T-helper 9 cell (primary cell): ENCODE data around the gene TRIM23.
"Not testable (repeated sequence)": the region's sequence is repeated elsewhere in the genome, so short reads cannot be mapped to it uniquely, and the experiment has no call there.

Experiments used
- DNase-seq: peaks from one replicate; pipeline ENCODE4 v3.0.0-alpha.2; 2020
- total RNA-seq, 2 donors: gene quantifications; one replicate each; lab custom pipeline; 2026; lab: John Stamatoyannopoulos, UW

The TRIM23 gene
- total RNA-seq = 16.2 to 42.1 reads per million in 2 donors

DNA sequence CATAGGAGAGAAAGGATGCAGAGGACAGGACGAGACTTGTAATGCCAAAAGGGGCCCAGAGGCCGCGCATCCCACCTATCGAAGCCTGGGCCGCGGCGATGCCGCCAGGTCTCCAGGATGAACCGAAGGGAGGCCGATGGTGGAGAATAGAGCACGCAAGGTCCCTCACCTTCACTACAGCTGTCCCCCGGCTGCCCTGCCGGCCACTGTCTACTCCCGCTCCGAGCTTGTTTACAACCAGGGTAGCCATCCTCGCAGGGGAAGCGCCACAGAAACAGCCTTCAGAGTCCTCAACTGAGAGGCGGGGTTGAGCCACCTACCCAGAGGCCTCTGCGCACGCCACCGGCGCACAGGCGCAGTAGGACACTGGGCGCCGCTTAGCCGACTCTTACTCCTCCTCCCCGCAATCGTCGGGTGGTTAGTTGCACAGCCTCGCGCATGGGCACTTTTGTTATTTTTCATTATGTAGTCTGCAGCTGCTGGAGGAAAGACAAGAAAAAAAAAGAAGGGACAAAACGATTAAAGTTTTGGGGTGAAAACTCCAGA lies at the start of gene TRIM23:
Gene TRIM23, minus strand, starts transcription at position 309 of the 546 bp plus-strand sequence. Its CDS starts 59 bp downstream, at position 250.
- peak; percentile 80 for DNase-seq

DNA sequence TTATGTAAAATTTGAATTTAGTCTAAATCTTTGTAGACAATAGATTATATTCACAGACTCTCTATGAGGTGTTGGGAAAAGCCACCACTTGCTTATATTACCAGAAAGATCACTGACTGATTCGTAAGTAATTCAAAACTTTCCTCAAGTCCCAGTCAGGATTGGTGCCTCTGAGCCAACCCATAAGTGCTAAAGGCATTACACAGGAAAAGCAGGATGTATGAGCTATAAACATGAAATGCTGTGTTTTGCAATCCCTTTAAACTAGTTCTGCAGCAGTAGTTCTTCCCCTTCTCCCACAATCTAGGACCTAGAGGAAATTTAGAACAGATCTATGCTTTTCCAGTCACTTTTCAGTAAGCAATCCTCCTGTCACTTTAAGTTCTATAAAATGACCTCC lies 48.7 kb upstream of the TRIM23 start:
- DNase-seq = no peak

- DNase-seq = no peak
Measured at GRCh38 chr5:65668696-65669095, 44.6 kb upstream of the TRIM23 start.

GRCh38 chr5:65663804-65664521 lies 39.8 kb upstream of the TRIM23 start:
- DNase-seq = no peak

- DNase-seq = no peak
Measured at GRCh38 chr5:65654713-65655112, 30.6 kb upstream of the TRIM23 start.

- no peak for DNase-seq
Measured at GRCh38 chr5:65651144-65651543, 27.0 kb upstream of the TRIM23 start.

DNA sequence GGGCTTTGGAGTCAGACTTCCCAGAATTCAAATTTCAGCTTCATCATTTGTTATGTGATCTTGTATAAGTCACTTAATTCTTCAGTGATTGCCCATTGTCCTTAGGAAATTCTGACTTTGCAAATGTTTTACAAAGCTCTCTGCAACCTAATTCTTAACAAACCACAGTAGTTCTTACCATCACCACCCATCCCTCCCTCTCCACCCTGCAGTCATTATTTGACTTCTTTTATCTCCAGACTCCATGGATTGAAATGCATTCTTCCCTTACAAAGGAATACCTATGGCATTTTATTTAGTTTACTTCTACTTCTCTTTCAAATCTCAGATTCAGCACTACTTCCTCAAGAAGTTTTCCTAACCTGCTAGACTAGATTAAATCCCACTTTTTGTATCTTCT lies 23.8 kb upstream of the TRIM23 start:
- DNase-seq = no peak

DNA sequence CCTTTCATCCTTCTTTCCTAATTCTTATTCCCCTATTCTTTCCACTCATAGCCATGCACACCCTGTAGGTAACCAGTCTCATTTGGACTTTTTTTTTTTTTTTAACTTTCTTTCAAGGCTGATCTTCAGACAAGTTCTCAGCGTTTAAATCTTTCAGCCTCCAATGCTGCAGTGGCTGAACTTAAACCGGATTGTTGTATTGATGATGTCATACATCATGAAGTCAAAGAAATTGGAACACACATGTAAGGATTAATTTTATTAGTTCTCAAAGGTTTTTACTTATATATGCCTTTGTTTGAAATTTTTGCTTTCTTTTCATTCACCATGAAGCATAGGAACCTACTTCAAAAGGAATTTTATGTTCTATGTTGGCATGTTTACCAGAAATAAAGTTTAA lies 22.8 kb upstream of the TRIM23 start:
- DNase-seq = no peak

- DNase-seq = no peak
Measured at GRCh38 chr5:65640240-65640639, 16.1 kb upstream of the TRIM23 start.

DNA sequence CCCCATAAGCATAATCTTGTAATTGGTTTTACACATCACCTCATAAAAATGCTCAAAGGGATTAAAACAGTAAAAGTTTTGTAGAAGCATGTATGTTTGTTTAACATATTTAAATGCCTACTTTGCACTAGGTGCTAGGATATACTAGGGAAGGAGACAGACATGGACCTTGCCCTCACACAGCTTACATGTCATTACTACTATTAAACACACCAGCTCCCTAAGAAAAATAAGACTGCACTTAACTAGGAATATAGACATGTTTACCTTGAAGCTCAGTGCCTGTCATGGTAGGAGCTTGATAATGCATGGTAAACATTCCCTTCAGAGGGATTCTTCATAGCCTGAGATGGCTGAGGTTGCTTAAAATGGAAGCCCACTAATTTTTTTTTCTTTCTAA lies 6.8 kb upstream of the TRIM23 start:
- no peak for DNase-seq

DNA sequence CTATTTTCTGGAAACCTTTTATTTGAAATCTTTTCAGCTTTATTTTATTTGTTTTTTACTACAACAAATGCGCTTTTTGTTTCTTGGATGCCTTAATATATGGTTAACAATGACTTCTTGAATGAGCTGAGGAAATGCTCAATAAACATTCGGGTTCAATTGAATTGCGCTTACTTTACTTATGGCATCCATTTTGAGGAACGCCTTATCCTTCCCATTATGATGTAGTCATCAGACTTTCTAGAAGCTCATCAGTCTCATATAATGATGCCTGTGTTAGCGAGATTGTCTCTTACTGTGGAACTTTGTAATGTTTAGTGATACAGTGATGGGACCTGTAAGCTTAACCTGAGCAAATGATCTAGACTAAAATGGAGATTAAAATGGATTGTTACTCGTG lies 1.6 kb upstream of the TRIM23 start:
- DNase-seq = no peak

DNA sequence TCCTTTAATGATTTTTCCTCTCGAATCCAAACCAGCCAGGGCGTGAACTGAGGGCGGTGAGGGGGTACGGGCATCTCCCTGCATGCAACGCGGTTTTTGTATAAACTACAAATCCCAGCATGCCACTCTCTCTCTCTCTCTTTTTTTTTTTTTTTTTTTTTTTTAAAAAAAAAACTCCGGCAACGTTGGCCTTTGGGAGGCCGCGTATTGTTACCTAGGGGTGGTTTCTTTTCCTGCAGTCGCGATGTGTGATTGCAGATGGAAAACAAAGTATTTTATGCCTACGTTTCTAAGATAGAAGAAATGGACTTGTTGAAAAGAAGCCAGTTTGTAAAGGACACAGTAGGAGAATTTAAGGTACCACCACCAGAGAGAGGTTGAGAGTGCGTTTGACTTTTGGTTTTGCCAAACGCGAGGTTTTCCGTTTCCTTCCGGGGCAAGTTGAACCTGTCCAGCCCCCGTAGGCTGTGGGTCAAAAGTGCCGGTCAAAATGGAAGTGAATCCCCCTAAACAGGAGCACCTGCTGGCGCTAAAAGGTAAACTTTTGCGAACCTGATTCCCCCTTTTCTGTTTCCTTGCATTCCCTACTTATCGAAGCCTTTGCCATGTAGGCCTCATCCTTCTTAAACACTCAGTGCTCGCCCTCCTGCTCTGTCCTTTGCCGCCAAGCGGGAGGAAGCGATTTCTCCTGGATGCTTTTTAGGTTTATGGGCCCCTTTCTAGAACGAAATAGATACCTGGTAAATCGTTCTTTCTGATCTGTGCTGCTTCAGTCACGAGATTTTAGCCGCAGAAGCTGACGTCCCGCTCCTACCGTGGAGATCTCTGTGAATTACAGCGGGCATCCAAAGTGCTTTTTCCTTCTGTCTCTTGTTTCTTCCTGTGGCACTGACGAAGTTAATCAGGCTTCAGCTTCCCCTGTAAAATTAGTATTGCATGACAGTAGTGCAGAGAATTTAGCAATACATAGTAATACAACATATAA lies 730 bp upstream of the TRIM23 start, which contains the start of the genes SHLD3 and TRAPPC13:
Gene SHLD3, plus strand, starts transcription at position 457 of the 985 bp plus-strand sequence. CDS start 4,561 bp downstream, outside the sequence.
Gene TRAPPC13, plus strand, starts transcription at position 457 of the 985 bp plus-strand sequence. Its CDS starts 34 bp downstream, at position 491.
- peak; percentile 78 for DNase-seq

DNA sequence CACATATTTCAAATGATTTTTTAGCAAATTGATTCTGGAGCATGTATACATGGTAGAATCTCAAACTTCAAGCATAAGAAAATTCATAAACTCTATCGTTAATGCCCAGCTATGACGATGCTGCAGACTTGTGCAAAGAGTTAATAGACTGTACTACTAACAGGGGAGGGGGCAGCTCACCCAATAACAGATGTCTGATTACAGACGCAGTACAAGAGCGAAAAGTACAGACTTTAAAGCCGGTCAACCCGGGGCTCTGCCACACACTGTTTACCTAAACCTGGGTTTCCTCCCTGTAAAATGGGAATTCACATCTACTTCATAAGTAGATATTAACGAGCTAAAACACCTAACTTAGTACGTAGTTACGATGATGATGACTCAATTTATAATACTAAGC lies 651 bp downstream of the TRIM23 start:
- no peak for DNase-seq

DNA sequence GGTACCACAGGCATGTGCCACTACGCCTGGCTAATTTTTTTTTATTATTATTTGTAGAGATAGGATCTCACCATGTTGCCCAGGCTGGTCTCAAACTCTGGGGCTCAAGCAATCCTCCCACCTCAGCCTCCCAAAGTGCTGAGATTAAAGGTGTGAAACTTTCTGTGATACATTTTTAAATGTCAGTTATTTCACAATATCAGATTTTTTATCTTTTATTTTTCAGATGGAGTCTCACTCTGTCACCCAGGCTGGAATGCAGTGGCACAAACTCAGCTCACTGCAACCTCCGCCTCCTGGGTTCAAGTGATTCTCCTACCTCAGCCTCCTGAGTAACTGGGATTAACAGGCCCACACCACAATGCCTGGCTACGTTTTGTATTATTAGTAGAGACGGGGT lies 2.2 kb downstream of the TRIM23 start:
- not testable (repeated sequence) for DNase-seq

DNA sequence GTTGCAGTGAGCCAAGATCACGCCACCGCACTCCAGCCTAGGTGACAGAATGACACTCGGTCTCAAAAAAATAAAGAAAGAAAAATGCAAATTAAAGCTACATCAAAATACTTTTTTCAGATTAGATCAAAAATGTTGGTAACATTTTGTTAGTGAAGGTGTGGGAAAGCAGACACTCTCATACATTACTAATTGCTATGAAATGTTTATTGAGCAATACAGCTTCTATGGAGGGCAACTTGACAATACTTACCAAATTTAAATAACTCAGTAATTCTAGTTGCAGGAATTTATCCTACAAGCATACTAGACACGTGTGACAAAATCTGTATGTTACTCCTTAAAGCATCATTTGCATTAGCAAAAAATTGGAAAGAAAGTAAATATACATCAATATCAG lies 4.1 kb downstream of the TRIM23 start:
- DNase-seq = no peak

DNA sequence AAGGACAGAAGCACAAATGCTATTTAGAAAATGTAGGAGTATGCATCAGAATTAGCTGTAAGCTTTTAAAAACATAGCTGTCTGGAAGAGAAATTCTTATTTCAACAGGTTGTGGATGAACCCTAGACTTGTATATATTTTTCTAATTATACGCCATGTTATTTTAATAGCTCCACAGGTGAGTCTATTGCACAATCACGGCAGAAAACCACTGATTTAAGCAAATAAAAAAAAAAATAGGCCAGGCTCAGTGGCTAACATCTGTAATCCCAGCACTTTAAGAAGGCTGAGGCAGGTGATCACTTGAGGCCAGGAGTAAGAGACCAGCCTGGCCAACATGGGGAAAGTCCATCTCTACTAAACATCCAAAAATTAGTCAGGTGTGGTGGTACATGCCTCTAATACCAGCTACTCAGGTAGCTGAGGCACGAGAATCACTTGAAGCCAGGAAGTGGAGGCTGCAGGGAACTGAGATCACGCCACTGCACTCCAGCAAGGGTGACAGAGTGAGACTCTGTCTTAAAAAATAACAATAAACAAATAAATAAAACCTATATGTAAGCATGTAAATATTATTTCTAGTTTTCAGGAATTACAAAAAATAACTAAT lies 11.7 kb downstream of the TRIM23 start:
- DNase-seq = no peak

GRCh38 chr5:65611524-65611923 lies 12.6 kb downstream of the TRIM23 start:
- no peak for DNase-seq

GRCh38 chr5:65601761-65602160 lies 22.4 kb downstream of the TRIM23 start:
- DNase-seq = not testable (repeated sequence)

DNA sequence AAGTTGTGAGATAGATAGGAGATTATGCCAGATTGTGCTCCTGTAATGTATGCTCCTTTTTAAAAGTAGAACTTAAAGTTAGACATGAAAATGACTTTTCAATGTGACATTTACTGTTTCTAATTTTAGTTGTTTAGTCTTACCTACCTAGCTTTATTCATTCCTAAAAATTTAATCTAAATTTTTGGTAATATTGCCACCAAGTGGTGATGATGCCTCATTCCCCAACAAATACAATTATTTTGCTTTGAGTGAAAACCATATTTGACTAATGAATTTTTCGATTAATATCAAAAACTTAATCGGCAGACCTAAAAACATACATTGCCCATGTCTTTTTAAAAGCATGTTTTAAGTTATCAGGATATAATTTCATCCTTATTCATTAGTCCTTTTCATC lies 35.4 kb downstream of the TRIM23 start:
- DNase-seq = no peak

- DNase-seq = no peak
Measured at GRCh38 chr5:65577141-65577540, 47.0 kb downstream of the TRIM23 start.

DNA sequence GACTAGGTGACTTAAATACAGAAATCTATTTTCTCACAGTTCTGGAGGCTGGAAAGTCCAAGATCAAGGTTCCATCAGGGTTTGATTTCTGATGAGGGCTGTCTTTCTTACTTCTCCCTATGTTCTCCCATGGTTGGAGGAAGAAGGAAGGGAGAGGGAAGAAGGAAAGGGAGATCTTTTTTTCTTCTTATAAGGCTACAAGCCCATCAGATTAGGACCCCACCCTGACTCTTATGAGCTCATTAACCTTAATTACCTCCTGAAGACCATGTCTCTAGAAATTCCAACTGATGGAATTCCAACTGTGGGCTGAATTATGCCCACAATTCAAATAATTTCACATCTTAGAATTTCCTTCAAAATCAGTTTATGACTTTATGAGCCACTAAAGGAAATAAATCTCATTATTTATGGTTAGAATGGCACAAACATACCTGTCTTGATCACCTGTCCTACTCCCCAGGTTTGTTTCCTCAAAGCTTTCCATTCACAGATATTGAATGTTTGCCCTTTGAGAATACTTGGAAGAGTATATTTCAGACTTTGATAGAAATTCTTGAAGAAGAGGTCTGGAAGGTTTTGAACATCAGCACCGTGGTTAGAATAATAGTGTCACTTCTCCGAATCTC lies 53.4 kb downstream of the TRIM23 start:
- DNase-seq = no peak

DNA sequence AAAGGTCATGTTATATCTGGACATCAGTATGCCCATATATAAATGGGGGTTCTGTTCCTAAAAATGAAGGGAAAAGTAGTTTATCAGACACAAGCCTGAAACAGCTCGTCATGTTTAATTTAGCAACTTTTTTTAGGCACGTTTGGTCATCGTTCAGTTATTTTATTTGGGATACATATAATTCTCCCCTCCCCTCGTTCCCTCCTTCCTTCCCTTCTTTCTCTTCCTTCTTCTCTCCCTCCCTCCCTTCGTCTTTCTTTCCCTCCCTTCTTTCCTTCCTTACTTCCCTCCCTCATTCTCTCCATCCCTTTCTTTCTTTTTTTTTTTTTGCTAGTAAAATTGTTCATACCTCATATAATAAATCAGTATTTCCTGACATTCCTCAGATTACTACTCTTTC lies 57.6 kb downstream of the TRIM23 start:
- no peak for DNase-seq
